Posterior vena cava (tissue), 2 donors: ENCODE data around the gene RALGAPA2. TPM values are rescaled to one million over a fixed set of nuclear protein-coding genes. Genes with fewer than 3 reads are reported as not detected.

Source experiments
- DNase-seq: peaks from one replicate; pipeline ENCODE4 v3.0.0-alpha.2; 2020; ENCODE audit warnings: low spot score
- intact Hi-C, 2 donors: fragments of 100-400 bp; cut with DNase I; formaldehyde crosslinking; loops; one replicate each; pipeline versions ENCODE4 v1.14.1 to v1.14.2; 2022 to 2023
- total RNA-seq, 2 donors: library from RNA; stranded (reverse); fragmentation: NEBNext Ultra II Directional; extraction: Animal tissue kit (Norgen Biotek cat#: 25700); gene quantifications; one replicate each; pipeline ENCODE4 v1.2.1, GENCODE V29; 2021
- donor health status: DM: yes; HTN: yes; CAD: no.
- donor health status: DM: yes; HTN: yes; CAD: no.

Gene RALGAPA2
- total RNA-seq, 2 donors from 2014 or later: 34.2 to 38.0 TPM

DNA sequence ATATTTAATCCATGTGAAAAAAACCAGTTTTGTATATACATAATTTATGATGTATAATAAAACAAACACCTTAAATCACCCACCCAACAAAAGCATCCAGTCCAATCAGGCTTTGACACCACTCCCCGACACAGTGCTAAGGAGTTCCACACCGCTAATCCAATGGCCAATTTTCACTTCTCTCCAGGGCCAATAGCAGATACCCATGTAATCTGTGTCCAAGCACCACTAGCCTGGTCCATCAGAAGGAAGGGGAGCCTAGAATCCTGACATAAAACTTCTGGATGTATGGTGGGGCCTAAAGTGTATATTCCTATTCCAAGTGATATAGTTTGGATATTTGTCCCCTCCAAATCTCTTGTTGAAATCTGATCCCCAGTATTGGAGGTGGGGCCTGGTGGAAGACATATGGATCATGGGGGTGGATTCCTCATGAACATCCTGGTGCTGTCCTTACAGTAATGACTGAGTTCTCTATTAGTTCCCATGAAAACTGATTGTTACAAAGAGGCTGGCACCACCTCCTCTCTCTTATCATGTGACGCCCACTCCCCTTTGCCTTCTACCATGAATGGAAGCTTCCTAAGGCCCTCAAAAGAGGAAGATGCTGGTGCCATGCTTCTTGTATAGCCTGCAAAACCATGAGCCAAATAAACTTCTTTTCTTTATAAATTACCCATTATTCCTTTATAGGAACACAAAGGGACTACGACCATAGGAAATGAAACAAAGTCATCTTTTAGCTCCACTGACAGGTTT lies 20.8 kb downstream of the RALGAPA2 start:
- DNase-seq: no peak
- intact Hi-C loops: no loop called here

DNA sequence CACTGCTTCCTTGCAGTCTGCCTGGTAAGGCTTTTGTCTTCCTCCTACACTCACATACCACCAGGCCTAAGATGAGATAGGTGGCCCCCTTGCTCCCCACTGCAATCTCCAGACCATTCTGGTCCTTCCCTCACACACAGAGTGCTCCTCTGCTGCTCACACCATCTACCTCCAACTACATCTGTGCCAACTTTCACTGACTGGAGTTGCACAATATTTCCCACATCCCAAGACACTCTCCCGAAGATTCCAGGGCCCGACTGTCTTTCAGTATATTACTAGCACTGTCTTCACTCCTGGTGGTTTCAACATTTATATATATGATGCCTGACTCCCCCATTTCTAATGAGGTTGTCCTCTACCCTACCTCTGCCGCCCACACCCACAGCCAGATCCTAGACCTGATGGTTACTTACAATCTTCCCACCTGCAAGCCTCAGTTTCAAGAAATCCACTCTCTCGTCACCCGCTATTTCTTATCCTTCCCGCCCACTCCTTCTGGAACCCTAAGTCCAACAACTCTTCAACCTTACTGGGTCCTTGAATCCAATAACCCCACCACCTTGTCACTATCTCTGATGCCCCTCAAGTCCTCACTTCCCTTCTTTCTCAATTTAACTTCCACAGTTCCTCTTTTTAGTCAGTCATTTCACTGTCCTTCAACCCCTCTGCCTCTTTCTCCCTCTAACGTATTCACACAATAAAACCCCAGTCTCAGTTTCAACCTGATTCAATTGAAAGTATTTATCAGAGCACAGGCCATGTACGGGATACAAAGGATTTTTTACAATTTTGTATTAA lies 21.6 kb downstream of the RALGAPA2 start:
- intact Hi-C loops: no loop called here
- no peak for DNase-seq

DNA sequence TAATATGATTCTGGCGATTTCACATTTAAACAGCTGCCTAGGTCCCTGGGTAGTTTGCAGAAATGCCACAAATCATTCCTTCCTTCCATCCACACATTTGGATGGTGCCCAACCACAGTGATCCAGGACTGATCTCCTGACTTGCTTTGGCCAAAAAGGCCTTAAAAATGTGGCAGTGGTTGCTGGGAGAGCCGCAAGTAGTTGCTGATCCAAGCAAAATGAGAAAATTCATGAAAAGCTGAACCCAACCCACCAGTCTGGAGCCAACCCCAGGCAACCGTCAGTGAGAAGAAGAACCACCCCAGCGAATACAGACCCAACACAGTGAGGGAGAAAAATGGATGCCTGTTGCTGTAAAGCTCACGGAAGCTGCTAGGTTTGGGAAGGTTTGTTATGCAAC lies 25.1 kb downstream of the RALGAPA2 start:
- intact Hi-C loops: loop anchor here in 1 of 2 donors (10.0 kb wide), 1 partner anchor 137 kb away; no protein-coding TSS in a partner anchor
- DNase-seq: no peak

DNA sequence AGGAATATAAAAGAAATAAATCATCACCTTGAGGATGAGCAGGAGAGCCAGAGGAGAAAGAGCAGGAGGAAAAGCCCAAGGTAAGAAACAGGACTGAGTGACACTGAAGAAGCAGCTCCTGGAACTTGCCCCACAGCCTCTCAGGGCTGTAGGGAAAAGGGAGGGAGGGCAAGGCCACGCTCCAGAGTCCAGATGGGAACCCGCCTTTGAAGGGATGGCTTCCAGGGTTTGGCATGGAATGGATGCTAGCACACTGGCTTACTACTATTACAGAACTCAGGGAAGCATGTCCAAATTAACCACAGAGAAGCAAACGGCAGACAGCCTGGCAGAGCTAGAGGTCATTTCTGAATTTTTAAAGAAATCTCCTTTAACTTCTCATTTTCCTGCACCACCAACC lies 26.8 kb downstream of the RALGAPA2 start:
- intact Hi-C loops: loop anchor here in 1 of 2 donors (10.0 kb wide), 1 partner anchor 139 kb away; no protein-coding TSS in a partner anchor
- DNase-seq: no peak

DNA sequence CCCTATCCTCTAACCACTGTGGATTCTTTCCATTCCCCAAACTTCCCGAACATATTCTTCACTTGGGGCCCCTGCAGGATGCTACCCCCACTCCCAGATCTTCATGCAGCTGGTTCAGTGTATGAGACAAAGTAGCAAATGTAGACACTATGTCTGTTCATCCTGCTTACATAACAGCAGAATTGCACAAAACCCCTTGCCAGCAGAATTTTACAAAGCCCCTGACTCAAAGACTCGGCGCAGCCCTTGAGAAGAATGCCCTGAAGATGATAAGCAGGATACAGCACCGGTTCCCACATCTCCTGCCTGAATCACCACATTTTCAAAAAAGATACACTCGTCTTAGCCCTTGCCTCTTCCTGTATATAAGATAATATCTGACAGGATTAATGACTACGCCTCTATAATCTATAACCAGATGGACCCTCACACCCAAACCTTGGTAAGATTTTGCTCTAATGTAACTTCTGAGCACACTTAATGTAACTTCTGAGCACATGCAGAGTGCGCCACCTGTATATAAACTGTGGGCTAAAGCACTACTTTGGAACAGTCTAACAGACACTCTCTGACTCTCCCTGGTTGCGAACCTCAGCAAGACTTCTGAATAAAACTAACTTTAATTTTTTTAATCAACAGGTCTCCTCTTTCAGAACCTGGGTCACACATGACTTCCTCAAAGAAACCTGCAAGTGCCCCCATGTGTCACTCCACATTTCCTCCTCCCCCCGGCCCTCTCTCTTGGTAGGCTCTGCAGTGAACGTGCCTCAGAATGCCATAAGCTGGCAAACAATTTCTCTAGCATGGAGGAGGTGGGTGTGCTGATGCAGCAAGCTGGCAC lies 28.7 kb downstream of the RALGAPA2 start:
- intact Hi-C loops: loop anchor here in 1 of 2 donors (10.0 kb wide), 1 partner anchor 141 kb away; no protein-coding TSS in a partner anchor
- no peak for DNase-seq

DNA sequence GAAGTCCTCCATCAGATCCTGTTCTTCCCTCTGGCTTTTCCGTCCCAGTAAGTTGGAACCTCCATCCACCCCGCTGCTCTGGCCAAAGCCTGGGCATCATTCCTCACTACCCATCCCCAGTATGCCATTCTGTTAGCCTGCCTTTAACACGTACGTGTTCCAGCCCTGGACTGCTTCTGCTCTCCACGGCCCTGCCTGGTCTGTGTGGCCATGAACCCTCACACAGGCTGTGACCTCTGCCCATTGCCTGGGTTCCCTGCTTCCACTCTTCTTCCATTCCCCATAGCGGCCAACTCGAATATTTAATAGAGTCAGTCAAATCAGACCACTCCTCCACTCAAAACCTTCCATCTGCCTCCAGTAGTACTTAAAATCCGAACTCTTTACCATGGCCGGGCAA lies 29.4 kb downstream of the RALGAPA2 start:
- no peak for DNase-seq
- intact Hi-C loops: loop anchor here in 1 of 2 donors (10.0 kb wide), 1 partner anchor 142 kb away; no protein-coding TSS in a partner anchor

DNA sequence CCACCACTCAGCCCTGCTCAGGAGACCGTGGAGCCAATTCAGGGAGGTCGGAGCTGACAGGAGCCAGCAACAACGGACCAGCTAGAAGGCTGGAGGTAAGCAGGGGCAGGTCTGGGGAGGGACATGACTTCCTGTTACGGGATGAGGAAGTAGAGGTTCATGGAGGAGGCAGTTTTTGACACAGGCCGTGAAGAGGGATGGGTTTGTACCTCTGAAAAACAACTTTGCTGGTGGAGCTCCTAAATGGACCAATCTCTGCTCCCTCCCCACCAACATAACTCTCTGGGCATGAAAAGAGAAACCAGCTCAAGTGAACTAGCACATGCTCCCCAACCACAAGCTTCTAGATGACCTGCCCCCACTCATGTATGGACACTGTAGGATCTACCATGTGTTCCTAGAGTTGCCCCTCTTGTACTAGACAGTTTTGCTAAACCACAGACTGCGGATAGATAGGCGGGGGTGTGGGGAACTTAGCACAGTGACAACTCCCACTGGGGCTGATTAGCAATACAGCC lies 31.4 kb downstream of the RALGAPA2 start:
- DNase-seq: no peak
- intact Hi-C loops: loop anchor here in 1 of 2 donors (10.0 kb wide), 1 partner anchor 144 kb away; no protein-coding TSS in a partner anchor

DNA sequence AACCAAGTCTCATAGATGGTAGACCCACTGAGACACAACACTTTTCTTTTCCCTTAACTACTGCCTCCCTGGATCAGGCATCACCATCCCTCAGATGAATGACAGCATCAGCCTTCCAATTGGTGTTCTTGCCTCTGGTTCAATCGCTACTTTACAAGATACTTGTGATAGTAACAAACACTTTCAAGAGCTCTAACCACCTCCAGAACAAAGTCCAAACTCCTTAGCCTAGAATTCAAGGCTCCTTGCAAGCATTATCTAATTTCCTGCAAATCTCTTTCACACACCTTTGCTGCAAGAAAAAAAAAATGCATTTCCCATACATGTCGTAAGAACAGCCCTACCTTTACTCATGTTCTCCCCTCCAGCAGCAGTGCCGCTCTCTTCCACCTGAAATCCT lies 33.1 kb downstream of the RALGAPA2 start:
- intact Hi-C loops: loop anchor here in 1 of 2 donors (10.0 kb wide), 1 partner anchor 1125 kb away; no protein-coding TSS in a partner anchor
- DNase-seq: no peak

DNA sequence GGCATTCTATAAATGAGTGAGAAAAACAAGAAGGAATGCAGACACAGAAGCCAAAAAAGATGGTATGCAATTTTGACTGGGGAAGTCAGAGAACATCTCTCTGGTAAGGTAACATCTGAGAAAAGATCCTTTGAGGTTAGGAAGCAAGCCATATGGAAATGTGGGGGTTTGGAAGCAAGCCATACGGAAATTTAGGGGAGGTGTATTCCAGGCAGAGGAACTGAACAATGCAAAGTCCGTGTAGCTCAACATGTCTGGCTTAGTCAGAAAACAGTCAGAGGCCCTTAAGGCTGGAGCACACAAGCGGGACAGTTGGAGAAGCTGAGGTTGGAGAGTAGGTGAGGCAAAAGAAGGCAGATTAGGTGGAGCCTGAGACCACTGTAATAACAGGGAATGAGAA lies 35.3 kb downstream of the RALGAPA2 start:
- intact Hi-C loops: loop anchor here in 1 of 2 donors (10.0 kb wide), 1 partner anchor 1128 kb away; no protein-coding TSS in a partner anchor
- DNase-seq: no peak

DNA sequence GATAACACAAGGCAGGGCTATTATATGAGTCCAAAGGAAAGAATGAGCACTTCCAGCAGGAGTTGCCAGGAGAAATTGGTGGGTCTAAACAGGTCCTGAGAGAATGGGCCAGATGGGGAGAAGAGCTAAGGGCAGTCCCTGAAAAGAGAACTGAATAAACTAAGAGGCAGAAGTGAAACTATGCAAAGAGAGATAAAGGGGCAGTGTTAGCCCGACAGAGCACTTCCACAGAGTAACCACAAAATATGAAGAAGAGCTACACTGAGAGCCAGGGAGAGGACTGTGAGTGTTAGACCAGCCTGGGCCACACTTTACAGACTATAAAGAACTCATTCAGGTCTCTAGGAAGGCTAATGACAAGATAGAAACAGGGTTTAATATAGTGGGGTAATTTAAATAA lies 43.8 kb downstream of the RALGAPA2 start:
- intact Hi-C loops: loop anchor here in 1 of 2 donors (10.0 kb wide), 1 partner anchor 156 kb away; no protein-coding TSS in a partner anchor
- no peak for DNase-seq

DNA sequence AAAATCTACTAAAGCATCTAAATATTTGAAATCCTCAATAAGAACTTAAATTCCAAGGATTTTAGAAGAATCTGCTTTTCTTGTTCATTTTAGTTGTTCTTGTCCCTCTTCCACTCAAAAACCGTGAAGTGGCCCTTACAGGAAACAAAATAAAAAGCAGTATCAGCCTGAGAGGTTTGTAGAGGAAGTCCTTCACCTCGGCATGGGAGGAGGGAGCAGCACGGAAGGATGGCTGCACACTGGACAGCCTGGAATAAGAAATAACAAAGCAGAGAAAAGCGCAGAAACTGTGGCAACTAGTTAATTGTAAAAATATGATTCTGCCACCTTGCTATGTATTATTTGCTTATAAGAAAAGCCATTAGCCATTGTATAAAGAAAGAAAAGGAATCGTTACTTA lies 46.1 kb downstream of the RALGAPA2 start:
- DNase-seq: no peak
- intact Hi-C loops: loop anchor here in 1 of 2 donors (10.0 kb wide), 1 partner anchor 158 kb away; no protein-coding TSS in a partner anchor

DNA sequence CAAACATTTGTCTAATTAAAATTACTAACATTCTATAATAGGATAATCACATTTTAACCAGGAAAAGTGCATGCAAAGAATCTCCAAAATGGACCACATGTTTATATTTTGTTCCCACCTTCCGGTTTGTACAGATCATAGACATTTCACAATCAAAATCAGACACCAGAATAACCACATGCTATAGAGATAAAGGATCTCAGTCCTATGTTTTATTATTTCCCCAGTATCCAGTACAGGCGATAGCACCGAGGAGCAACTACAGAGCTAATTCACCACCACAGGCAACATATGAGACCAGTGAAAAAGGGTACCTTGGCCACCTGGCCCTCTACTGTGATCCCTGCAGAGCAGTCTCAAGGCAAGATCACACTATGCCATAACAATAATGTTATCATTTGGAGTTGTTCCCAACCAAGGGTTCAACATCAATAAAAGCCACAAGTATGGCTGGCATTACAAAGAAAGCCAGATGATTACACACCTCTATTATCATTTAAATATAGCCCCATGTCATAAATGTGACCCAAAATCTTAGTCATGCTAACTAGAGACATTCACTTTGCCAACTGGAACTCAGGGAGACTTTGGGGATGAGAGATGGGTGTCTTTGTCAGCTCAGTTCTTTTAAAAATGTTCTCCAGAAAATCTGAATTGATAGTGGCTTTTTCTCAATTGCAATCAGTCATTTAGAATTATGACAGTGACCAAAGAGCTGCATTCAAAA lies 46.7 kb downstream of the RALGAPA2 start:
- DNase-seq: no peak
- intact Hi-C loops: loop anchor here in 1 of 2 donors (10.0 kb wide), 1 partner anchor 159 kb away; no protein-coding TSS in a partner anchor

DNA sequence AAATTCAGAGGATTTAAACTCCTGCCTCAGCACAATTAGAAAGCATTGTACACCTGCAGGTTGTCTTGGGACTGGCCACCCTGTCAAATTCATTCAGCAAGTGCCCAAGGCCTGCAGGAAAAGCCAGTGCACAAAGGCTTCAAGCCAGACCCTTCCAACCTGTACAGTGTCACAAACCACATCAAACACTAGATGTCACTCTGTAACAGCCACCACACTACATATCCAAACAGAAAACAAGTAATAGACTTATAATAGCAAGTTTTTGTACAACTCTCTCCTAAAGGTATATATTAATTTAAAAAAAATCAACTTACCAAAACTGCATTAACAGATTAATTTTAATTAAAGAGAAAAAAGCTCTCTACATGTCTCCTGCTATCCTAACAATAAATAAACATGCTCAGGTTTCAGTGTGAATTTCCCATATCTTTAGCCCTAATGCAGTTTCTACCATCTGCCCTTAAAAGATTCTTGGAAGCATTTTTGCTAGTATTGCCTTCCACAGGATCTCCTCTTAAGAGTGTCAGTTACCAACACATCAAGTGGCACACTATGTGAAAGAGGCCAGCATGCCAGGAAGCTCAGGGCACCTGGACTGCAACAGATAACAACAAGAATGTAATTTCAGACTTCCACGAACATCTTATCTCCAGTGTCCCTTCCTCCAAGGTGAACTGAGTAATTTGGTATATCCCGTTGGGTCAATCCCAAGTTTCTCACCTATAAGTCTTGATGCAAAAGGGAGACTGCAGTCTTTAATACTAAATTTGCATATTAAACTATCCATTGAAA lies 47.5 kb downstream of the RALGAPA2 start:
- intact Hi-C loops: loop anchor here in 1 of 2 donors (10.0 kb wide), 1 partner anchor 160 kb away; no protein-coding TSS in a partner anchor
- DNase-seq: no peak

DNA sequence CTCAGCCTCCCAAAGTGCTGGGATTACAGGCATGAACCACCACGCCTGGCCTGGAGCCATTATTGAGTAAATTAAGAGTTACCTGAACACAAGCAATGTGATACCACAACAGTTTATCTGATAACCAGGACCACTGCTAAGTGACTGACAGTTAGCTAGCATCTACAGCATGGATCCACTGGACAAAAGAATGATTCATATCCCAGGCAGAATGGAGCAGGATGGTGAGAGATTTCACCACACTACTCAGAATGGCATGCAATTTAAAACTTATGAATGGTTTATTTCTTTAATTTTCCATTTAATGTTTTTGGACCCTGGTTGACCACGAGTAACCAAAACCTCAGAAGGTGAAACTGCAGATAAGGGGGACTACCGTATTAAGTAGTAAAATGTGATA lies 48.6 kb downstream of the RALGAPA2 start:
- intact Hi-C loops: loop anchor here in 1 of 2 donors (10.0 kb wide), 1 partner anchor 161 kb away; no protein-coding TSS in a partner anchor
- DNase-seq: no peak

DNA sequence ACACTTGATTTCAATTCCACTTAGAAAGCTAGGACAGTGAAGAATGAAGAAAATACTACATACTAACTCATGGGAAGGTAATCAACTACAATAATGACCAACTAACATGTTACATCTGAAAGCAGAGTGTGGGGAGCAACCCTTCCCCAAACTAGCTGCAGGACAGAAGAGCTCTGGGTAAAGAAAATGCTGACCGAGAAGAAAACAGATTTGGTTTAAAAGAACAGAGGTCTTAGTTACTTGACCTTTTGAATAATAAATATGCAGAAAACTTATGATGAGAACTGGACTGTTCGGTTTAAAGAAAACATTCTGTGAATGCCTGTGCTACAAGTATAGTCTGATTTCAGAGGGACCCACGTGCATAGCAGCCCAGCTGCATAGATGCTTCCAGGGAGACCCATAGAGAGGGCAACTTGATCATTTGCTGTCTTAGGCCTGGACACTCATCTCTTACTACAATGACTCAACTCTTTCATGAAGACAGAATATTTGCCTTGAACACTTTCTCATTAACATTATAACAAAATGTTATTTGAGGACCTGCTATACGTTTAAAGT lies 53.5 kb downstream of the RALGAPA2 start:
- no peak for DNase-seq
- intact Hi-C loops: no loop called here

DNA sequence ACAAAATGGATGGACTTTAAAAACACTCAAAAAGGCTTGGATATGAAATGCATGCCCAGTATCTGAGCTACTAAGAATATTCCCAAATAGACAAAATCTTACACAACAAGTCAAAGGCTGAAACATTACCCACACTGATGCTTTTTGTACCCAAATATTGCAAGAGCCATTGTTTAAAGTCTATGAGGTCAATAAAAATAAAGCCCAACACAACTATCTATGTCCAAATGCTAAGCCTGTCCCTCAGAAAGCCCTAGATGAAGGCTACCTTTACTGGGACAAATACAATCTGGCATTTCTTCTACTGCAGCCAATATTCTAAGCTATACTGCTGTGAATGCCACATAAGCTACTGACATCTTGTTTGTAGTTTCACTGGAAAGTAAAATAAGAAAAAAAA lies 54.3 kb downstream of the RALGAPA2 start:
- no peak for DNase-seq
- intact Hi-C loops: no loop called here

DNA sequence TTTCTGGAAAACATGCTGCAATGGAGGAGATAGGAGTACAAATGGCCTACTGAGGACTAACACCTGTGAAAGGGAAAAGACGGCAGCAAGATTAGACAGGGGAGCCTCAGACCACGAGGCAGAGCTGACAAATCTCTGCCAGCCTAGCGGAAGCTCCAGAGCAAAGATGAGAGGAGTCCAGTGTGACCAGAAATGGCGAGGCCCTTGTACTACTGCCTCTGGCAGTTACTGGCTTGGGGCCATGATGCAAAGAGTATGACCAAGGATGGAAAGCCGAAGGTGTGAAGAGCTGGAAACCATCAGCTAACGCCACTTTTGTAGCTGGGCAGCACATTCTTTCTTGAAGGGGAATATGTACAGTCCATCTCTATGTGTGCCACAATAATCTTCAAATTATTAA lies 55.4 kb downstream of the RALGAPA2 start:
- intact Hi-C loops: no loop called here
- no peak for DNase-seq
